GM19099 (cell line): ENCODE results near the gene GRK4.

Source experiments
- POLR2A ChIP-seq: IDR thresholded peaks from 3 replicates; pipeline ENCODE4 v1.6.1; 2011; ENCODE audit warnings: low read depth; ENCODE audit not compliant: insufficient read length; ENCODE audit errors: extremely low read depth

Gene GRK4

GRCh38 chr4:2939383-2940243 lies 23.8 kb upstream of the GRK4 start:
- no peak for TF ChIP-seq POLR2A

- no peak for TF ChIP-seq POLR2A
Measured at GRCh38 chr4:2940267-2941137, 22.9 kb upstream of the GRK4 start.

- TF ChIP-seq POLR2A: no peak
Measured at GRCh38 chr4:2941138-2942036, 22.0 kb upstream of the GRK4 start.

GRCh38 chr4:2942037-2942531 lies 21.3 kb upstream of the GRK4 start:
- TF ChIP-seq POLR2A: no peak

- no peak for TF ChIP-seq POLR2A
Measured at GRCh38 chr4:2942532-2943363, 20.6 kb upstream of the GRK4 start.

GRCh38 chr4:2943364-2944090 lies 19.8 kb upstream of the GRK4 start:
- TF ChIP-seq POLR2A: no peak

GRCh38 chr4:2944091-2944482 lies 19.3 kb upstream of the GRK4 start:
- TF ChIP-seq POLR2A: no peak

- no peak for TF ChIP-seq POLR2A
Measured at GRCh38 chr4:2944586-2945526, 18.5 kb upstream of the GRK4 start.

GRCh38 chr4:2946812-2947600 lies 16.4 kb upstream of the GRK4 start:
- TF ChIP-seq POLR2A: no peak

GRCh38 chr4:2947926-2948325 lies 15.4 kb upstream of the GRK4 start:
- TF ChIP-seq POLR2A: no peak
